ENCODE data around the gene GAL3ST3.
"Not testable (repeated sequence)": the region's sequence is repeated elsewhere in the genome, so short reads cannot be mapped to it uniquely, and the experiment has no call there.

GAL3ST3 gene

DNA sequence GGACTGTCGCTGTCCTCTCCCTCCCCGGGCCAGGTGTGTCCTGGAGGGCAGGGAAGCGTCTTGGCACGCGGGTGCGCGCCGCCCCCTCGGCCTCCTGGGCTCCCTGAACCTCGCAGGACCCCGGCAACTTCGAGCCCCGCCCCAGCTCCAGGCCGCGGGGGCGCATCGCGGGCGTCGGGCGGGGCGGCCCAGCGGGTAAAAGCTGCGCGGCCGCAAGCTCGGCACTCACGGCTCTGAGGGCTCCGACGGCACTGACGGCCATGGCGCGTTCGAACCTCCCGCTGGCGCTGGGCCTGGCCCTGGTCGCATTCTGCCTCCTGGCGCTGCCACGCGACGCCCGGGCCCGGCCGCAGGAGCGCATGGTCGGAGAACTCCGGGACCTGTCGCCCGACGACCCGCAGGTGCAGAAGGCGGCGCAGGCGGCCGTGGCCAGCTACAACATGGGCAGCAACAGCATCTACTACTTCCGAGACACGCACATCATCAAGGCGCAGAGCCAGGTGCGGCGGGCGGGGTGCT lies 37.1 kb downstream of the GAL3ST3 start, which contains the start of gene CST6:
Gene CST6, plus strand, starts transcription at position 224 of the 519 bp plus-strand sequence. Its CDS starts 37 bp downstream, at position 261.
- no peak for DNase-seq

DNA sequence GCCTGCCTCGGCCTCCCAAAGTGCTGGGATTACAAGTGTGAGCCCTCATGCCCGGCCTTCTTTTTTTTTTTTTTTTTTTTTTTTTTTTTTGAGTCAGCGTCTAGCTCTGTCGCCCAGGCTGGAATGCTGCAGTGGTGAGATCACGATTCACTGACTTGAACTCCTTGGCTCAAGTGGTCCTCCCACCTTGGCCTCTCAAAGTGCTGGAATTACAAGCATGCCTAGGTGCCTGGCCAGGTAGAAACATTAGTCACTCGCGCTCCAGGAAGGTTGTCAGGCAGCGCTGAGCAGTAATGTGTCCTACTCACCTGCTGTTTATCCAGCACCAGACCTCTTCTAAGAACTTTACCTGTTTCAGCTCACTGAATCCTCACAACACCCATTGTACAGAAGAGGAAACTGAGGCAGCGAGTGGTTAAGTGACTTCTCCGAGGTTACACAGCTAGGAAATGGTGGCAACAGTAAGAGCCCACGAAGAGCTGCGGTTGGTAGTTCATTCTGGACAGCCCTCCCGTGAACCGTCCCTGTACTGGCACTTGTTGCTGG lies 37.6 kb downstream of the GAL3ST3 start:
- DNase-seq: no peak

DNA sequence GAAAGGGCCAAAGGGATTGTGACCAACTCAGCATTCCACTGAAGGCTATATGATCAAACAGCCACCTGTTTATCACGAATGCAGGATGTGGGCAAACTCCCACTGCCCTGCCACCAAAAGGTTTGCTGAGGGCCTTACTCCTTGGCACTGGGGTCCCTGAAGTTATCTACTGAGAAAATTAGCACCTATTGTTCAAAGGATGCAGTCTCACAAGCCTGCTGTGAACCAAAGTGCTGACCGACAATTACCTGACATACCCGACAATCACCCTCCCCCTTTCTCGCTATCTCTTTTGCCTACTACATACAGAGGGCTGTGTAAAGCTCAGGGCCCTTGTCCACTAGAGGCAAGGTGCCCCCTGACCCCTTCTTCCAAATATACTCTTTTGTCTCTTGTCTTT lies 38.9 kb downstream of the GAL3ST3 start:
- DNase-seq: not testable (repeated sequence)

DNA sequence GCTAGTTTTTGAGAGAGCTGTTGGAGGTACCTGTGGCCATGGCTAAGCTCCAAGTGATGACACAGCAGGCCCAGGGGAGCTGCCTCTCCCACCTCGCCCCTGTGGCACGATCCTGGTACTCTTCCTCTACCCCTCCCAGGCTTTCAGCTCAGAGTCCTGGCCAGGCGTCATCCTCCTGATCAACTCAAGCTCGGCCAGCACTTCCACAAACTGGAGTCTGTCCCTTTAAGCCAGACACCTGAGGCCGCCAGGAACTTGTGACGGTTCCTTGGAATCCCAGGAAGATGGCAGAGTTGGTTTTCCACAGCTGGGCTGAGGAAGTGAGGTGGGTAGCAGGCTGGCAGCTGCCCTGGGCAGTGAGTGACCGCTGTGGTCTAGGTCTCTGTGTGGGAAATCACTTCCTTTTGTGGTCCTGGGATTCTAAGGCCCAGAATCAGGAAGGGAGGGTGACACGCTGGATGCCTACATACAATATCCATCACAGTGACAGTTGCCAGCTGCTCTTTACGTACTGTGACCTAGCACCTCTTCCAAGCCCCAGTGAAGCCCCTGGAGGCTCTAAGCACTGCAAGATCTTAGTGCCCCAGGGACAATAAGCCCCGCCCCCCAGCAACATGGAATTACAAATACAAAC lies 40.4 kb downstream of the GAL3ST3 start:
- DNase-seq: no peak

DNA sequence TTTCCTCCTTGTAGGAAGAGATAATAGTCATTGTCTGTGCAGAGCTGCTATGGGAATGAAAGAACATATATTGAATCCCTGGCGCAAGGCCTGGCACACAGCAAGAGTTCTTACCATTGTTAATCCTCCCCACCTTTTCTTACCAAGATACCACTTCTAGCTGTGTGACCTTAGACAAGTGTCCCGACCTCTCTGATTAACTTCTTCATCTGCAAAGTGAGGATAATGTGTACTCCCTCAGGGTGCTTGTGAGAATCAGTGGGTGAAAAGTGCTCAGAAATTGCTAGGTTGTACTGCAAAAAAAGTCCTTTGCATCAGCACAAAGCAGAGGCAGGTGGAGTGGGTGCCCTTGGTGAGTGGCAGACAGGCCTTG lies 40.9 kb downstream of the GAL3ST3 start:
- DNase-seq: no peak

DNA sequence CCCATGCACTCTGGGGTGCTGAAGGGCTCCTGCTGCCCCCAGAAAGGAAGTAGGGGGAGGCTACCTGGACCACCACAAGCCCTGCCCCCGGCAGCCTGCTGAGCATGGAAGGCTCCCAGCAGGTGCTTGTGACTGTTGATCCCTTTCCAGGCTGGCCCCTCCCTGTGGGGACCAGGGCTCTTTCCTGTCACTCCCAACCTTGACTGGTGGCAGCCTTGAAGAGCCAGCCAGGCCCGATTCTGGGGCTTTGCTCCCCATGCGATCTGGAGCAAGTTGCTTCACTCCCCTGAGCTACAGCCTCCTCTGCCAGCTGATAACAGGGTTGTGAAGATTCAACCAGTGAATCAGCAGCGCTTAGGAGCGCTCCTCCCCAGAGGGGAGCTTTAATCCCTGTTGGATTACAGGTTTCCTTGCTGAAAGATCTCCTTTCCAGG lies 41.7 kb downstream of the GAL3ST3 start:
- DNase-seq: no peak

DNA sequence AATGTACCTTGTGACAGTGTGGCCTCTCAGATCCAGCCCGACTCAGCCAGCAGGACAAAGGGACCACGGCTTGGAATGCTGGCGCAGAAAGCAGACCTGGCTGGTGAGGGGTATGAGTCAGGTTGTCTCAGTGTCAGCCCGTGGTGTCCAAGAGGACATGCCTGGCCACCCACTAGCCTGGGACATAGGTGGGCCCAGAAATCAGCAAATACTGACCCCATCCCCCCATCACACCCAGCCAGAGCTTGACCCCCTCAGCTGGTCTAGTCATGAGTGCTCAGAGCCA lies 42.1 kb downstream of the GAL3ST3 start:
- no peak for DNase-seq

DNA sequence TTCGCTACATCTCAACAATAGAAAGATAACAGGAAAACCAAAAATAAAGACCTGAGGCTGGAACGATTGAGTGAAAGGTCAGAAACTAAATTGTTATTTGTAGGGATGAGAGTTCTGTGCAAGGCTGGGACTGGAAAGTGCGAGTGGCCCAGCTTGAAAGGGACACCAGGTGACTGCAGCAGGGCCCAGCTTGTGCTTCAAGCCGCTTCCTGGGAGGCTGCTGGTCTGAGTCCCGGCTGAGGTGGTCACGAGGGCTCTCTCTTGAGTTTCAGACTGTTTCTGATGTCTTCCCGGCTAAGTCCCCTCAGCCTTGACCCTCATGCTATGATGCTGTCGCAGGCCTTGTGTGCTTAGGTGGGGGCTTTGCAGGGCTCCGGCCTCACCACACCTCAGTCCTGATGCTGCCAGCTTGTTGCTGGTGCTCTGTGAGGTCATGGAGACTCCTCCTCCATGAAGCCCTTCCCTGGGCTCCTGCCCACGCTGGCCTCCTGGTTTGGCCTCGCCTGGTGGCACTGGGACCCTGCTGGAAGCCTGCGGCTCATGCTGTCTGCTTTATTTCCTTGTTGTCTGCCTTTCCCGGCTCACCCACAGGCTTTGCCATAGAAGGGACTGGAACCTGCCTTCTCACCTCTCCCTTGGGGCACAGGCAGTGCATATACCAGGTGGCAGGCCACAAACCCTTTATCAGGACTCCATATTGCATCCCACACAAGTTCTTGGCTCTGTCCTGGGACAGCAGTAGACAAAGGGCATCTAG lies 42.6 kb downstream of the GAL3ST3 start:
- no peak for DNase-seq

DNA sequence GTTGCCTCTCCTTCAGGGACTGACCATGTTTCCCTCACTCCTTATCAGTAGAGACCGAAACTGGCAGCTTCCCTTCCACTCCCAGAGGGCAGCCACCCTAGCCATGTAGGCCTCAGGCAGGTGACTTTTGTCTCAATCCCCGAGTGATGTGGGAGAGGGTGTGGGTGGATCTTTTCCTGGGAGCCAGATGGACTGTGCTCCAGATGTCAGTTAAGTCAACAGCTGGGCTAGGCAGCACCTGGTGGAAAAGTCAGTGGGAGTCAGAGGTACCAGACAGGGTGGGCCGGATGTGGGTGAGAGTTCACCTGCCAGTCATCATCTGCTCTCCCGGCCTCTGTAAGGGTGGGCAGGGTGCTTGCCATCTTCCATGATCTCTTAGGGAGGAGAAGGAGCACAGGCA lies 44.8 kb downstream of the GAL3ST3 start:
- DNase-seq: no peak

DNA sequence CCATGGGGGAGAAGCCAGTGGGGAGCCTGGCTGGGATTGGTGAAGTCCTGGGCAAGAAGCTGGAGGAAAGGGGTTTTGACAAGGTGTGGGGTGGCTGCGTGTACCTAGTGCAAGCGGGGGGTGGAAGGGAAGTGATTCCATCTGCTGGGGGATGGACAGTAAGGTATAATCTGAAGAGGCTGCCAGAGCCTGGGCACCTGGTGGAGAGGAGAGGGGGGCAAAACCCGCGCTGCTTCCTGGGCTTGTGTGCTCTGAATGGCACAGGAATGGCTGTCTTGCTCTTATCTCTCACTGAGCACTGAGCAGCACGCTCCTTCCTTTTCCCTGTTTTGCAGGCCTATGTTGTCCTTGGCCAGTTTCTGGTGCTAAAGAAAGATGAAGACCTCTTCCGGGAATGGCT lies 45.7 kb downstream of the GAL3ST3 start:
- no peak for DNase-seq

DNA sequence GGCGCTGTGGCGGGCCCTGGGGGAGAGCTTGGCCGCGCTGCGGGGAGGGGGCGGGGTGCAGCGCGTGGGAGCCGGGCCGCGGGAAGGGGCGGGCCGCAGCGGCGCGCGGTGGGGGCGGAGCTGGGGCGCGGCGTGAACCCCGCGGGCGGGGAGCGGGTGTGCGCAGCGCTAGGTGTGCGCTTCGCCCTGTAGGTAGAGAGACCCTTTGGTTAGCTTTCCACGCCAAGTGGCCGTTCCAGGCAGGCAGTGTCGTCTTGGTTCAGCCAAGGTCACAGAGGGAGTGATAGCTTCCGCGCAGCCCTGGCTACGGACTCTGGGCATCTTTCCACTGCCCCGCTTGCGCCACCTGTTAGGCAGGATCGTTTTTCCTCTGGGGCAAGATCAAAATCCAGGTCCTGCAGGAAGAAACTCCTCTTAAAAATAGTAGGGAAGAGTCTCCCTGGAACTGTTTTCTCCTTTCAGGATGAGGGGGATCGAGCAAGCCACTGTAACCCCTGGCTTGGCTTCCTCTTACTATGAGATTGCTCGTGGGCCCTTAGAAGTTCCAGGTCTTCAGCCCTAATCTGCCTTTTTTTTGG lies 46.2 kb downstream of the GAL3ST3 start:
- DNase-seq: no peak

DNA sequence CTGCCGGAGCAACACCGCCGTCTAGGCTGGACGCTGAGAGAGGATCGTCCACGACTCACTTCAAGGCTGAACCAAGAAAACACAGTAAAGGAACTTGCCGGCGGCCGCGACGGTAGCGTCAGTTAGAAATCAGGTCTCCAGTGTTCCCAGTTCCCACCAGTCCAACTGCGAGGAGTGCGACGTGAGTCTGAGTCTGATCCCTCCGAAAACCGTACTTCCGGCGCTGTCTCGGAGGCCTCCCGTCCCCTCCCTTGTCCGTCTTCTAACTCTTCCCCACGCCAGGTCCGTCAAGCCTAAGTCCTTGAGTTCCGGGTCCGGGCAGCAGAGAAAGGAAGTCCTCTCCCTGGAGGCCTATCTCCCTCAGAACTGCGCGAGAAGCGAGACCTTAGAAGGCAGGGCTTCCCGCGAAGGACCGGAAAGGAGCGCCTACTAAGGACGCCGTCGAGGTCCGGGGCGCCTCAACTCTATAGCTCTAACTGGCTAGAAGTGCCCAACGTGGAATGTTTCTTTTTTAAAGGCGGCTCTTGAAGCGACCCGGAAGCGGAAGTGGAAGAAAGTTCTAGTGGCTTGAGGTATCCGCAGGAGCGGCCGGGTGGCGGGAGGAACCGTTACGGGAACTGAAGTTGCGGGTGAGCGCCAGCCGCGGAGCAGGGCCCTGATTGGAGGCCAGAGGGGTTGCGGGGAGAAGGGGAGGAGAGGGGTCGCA lies 46.9 kb downstream of the GAL3ST3 start, which contains the start of the genes BANF1 and EIF1AD:
Gene BANF1, plus strand, starts transcription at position 562 of the 706 bp plus-strand sequence. CDS start 748 bp downstream, outside the sequence.
Gene EIF1AD, minus strand, starts transcription at position 216 of the 706 bp plus-strand sequence. CDS start 1,768 bp downstream, outside the sequence.
- peak; percentile 99 for DNase-seq

DNA sequence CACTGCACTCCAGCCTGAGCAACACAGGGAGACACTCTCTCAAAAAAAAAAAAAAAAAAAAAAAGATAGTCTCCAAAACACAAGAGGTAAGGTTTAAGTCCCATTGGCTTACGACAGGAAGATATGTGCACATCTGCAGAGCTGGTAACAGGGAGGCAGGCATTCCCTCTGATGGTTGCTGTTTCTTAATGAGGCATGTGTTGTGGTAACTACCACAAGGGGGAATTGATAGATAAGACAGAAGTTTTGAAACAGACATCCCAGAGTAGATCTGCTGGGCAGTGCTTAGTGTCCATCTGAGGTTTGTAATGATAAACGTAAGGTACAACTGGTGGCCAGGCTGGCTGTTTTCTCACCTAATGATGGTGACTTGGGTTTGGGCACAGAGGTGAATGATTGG lies 51.7 kb downstream of the GAL3ST3 start:
- DNase-seq: no peak

DNA sequence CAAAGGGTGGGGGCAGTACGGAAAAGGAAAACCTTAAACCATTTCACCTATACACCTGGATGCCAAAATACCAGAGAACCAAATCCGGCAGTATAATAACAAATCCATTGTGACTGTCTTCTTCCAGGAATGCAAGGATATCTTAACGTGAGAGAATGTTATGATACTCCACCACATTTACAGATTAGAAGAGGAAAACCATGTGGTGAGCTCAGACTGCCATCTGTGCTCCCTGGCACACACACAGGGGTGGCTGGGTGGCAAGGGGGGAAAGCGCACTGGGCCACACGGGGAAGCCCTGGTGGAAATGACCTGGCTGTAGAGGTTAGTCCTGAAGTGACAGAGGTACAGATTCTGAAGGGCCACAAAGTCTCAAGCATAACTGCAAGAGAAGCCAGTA lies 56.9 kb downstream of the GAL3ST3 start:
- DNase-seq: no peak
